ENCODE measurements around the gene C1GALT1C1.

The C1GALT1C1 gene

DNA sequence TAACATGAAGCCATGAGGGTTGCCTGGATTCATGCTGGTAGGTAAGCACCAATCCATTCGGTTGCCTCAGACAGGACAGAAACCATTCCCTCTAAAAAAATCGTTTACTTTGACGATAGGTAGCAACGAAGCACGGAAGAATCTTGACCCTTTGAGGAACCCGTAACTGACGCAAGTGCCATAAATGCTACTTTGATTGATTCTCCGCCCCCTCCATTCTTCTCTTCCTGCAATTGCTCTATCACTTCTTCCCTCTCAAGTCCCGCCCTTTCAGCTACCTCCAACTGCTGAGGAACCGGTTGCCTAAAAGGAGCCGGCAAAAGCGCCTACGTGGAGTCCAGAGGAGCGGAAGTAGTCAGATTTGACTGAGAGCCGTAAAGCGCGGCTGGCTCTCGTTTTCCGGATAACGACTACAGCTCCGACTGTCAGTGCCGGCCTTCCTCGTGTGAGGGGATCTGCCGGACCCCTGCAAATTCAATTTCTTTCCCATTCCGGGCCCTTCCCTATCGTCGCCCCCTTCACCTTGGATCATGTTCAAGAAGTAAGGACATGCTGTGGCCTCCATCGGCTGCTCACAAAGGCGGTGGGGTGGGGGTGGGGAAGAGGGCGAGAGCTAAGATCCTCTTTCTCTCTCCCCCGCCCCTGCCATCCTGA, 26.0 kb downstream of the C1GALT1C1 start, which contains the start of gene MCTS1:
Gene MCTS1, plus strand, starts transcription at position 395 of the 654 bp plus-strand sequence. Its CDS starts 136 bp downstream, at position 531.
- in situ Hi-C loops (cut with HindIII; ENCODE audit: low sequenced_read_pairs): no loop called here
- H3K4me3 ChIP-seq (ENCODE audit: low read depth, low read length): peak within 1 kb of the TSS; percentile 59
- peak; percentile 88 for DNase-seq (ENCODE audit: low read depth)
- TF ChIP-seq, protein P1, sequence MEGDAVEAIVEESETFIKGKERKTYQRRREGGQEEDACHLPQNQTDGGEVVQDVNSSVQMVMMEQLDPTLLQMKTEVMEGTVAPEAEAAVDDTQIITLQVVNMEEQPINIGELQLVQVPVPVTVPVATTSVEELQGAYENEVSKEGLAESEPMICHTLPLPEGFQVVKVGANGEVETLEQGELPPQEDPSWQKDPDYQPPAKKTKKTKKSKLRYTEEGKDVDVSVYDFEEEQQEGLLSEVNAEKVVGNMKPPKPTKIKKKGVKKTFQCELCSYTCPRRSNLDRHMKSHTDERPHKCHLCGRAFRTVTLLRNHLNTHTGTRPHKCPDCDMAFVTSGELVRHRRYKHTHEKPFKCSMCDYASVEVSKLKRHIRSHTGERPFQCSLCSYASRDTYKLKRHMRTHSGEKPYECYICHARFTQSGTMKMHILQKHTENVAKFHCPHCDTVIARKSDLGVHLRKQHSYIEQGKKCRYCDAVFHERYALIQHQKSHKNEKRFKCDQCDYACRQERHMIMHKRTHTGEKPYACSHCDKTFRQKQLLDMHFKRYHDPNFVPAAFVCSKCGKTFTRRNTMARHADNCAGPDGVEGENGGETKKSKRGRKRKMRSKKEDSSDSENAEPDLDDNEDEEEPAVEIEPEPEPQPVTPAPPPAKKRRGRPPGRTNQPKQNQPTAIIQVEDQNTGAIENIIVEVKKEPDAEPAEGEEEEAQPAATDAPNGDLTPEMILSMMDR (IDR thresholded peaks at IDR 0.05; ENCODE audit: low read depth, low read length, missing control alignments): no peak

DNA sequence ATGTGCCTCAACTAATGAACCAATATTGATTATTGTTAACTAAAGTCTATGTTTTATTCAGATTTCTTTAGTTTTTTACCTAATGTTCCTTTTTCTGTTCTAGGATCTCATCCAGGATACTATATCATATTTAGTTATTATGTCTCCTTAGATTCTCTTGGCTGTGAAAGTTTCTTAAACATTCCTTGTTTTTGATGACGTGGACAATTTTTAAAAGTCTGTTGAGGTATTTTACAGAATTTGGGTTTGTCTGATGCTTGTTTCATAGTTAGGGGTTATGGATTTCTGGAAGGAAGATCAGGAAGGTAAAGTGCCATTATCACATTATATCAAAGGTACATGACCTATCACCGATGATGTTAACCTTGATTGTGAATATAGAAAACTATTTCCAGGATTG, 44.2 kb downstream of the C1GALT1C1 start:
- TF ChIP-seq, protein P1 (IDR thresholded peaks at IDR 0.05; ENCODE audit: low read depth, low read length, missing control alignments): no peak
- DNase-seq (ENCODE audit: low read depth): no peak
- H3K4me3 ChIP-seq (ENCODE audit: low read depth, low read length): no peak overlapping the region
- in situ Hi-C loops (cut with HindIII; ENCODE audit: low sequenced_read_pairs): no loop called here
